OCI-LY1 (cell line): ENCODE measurements around the gene CKMT2.

ENCODE experiments used
- CTCF ChIP-seq: fragments of 200-600 bp; sonication (generic), shearing (Covaris generic); IDR thresholded peaks from 2 replicates; pipeline ENCODE4 v1.5.1; 2017; ENCODE audit warnings: mild to moderate bottlenecking, antibody characterized with exemption, low read length, moderate library complexity, mixed read lengths
- EZH2 ChIP-seq: fragments of 200-600 bp; sonication (generic), shearing (Covaris generic); IDR thresholded peaks from 2 replicates; pipeline ENCODE4 v1.8.0; 2017; ENCODE audit warnings: borderline replicate concordance, mixed run types, mild to moderate bottlenecking, antibody characterized with exemption, low read length, moderate library complexity, mixed read lengths

DNA sequence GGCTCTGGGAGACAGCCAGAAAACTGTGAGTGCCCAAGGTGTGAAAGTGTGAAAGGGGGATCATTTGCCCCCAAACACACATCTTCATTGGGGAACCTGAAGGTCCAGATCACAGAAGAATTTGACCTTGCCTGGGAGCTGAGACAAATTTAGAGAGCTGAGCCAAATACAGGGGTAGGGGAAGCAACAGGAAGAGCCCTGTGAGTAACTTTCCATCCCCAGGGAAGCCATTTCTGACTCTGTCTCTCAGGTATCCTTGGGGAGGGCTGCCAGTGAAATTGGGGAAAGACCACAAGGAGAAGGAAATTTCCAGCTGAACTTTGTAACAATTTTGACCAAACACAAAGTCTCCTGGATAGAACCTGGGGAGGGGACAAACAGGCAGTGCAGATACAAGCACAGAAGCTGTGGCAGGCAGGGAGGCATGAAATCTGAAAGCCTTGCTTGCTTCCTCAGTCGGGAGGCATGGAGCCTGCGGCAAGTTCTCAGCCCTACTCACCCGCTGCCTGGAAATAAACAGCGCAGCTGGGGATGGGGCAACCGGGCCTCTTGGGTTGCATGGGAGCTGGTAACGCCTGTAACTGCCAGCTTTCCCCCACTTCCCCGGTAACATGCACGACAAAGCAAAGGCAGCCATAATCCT lies 36.8 kb downstream of the CKMT2 start:
- TF ChIP-seq CTCF (no peak), EZH2 (no peak)
